ENCODE data around the gene ALG10B.
"Not testable (repeated sequence)": the region's sequence is repeated elsewhere in the genome, so short reads cannot be mapped to it uniquely, and the experiment has no call there.

Gene ALG10B

GRCh38 chr12:38332814-38333213, 16.2 kb downstream of the ALG10B start:
- no peak for FAIRE-seq
- DNase-seq (ENCODE audit: insufficient read length), result no peak
- no peak for TF ChIP-seq TAF1 (IDR thresholded peaks at IDR 0.05; ENCODE audit: borderline replicate concordance, low read depth, low read length)
- TF ChIP-seq POLR2AphosphoS5 (IDR thresholded peaks at IDR 0.05; ENCODE audit: low read depth, low read length), result no peak

GRCh38 chr12:38342444-38342843, 25.9 kb downstream of the ALG10B start:
- FAIRE-seq (no peak), DNase-seq (ENCODE audit: insufficient read length) (no peak)
- TF ChIP-seq POLR2A (IDR thresholded peaks at IDR 0.05; ENCODE audit: low read depth, low read length) (no peak), TAF1 (IDR thresholded peaks at IDR 0.05; ENCODE audit: borderline replicate concordance, low read depth, low read length) (no peak), POLR2AphosphoS5 (IDR thresholded peaks at IDR 0.05; ENCODE audit: low read depth, low read length) (no peak)

- DNase-seq (ENCODE audit: insufficient read length); FAIRE-seq: not testable (repeated sequence)
These were observed 26.7 kb downstream of the ALG10B start for GRCh38 chr12:38343256-38343655.

GRCh38 chr12:38343916-38344315, 27.3 kb downstream of the ALG10B start:
- not testable (repeated sequence) for DNase-seq (ENCODE audit: insufficient read length); FAIRE-seq

GRCh38 chr12:38350342-38351174, 34.0 kb downstream of the ALG10B start:
- TF ChIP-seq TAF1 (IDR thresholded peaks at IDR 0.05; ENCODE audit: borderline replicate concordance, low read depth, low read length) (no peak), POLR2AphosphoS5 (IDR thresholded peaks at IDR 0.05; ENCODE audit: low read depth, low read length) (no peak), POLR2A (IDR thresholded peaks at IDR 0.05; ENCODE audit: low read depth, low read length) (0 out of 2 replicates have a peak, but pooled peaks have one; percentile 47)
- FAIRE-seq (peak; percentile 82), DNase-seq (ENCODE audit: insufficient read length) (peak; percentile 3)

- not testable (repeated sequence) for FAIRE-seq; DNase-seq (ENCODE audit: insufficient read length)
These were observed 34.6 kb downstream of the ALG10B start for GRCh38 chr12:38351175-38351508.

GRCh38 chr12:38367506-38367905, 50.9 kb downstream of the ALG10B start:
- no peak for DNase-seq (ENCODE audit: insufficient read length)
- FAIRE-seq, result no peak
- TF ChIP-seq TAF1 (IDR thresholded peaks at IDR 0.05; ENCODE audit: borderline replicate concordance, low read depth, low read length), result no peak
- TF ChIP-seq POLR2A (IDR thresholded peaks at IDR 0.05; ENCODE audit: low read depth, low read length), result no peak
- TF ChIP-seq POLR2AphosphoS5 (IDR thresholded peaks at IDR 0.05; ENCODE audit: low read depth, low read length), result no peak

- TF ChIP-seq POLR2A (IDR thresholded peaks at IDR 0.05; ENCODE audit: low read depth, low read length) (no peak), TAF1 (IDR thresholded peaks at IDR 0.05; ENCODE audit: borderline replicate concordance, low read depth, low read length) (no peak), POLR2AphosphoS5 (IDR thresholded peaks at IDR 0.05; ENCODE audit: low read depth, low read length) (no peak)
- FAIRE-seq, result no peak
- no peak for DNase-seq (ENCODE audit: insufficient read length)
These were observed 53.7 kb downstream of the ALG10B start for GRCh38 chr12:38370311-38370710.

- no peak for FAIRE-seq
- no peak for TF ChIP-seq POLR2A (IDR thresholded peaks at IDR 0.05; ENCODE audit: low read depth, low read length)
- no peak for DNase-seq (ENCODE audit: insufficient read length)
These were observed 57.2 kb downstream of the ALG10B start for GRCh38 chr12:38373784-38374183.

GRCh38 chr12:38374751-38375150, 58.2 kb downstream of the ALG10B start:
- FAIRE-seq (no peak), DNase-seq (ENCODE audit: insufficient read length) (no peak)
- TF ChIP-seq TAF1 (IDR thresholded peaks at IDR 0.05; ENCODE audit: borderline replicate concordance, low read depth, low read length) (no peak), POLR2A (IDR thresholded peaks at IDR 0.05; ENCODE audit: low read depth, low read length) (no peak), POLR2AphosphoS5 (IDR thresholded peaks at IDR 0.05; ENCODE audit: low read depth, low read length) (no peak)

Data from GM12892 (cell line).